ENCODE data around the gene TEX264. TPM values are rescaled to one million over a fixed set of nuclear protein-coding genes. Genes with fewer than 3 reads are reported as not detected.

TEX264 gene
- total RNA-seq, 4 donors from 2014 or later, result 35.5 to 72.1 (median 62.8) TPM

- TF ChIP-seq CTCF (IDR thresholded peaks at IDR 0.05; ENCODE audit: low read depth), result no peak
These were observed 20.0 kb downstream of the TEX264 start for GRCh38 chr3:51691021-51691420.

GRCh38 chr3:51691949-51692348 is 20.9 kb downstream of the TEX264 start:
- TF ChIP-seq CTCF (IDR thresholded peaks at IDR 0.05; ENCODE audit: low read depth), result no peak

GRCh38 chr3:51692980-51693395 is 21.9 kb downstream of the TEX264 start:
- TF ChIP-seq CTCF (IDR thresholded peaks at IDR 0.05; ENCODE audit: low read depth), result no peak

GRCh38 chr3:51696954-51697353 is 25.9 kb downstream of the TEX264 start:
- TF ChIP-seq CTCF (IDR thresholded peaks at IDR 0.05; ENCODE audit: low read depth), result no peak

GRCh38 chr3:51698209-51698608 is 27.2 kb downstream of the TEX264 start:
- no peak for TF ChIP-seq CTCF (IDR thresholded peaks at IDR 0.05; ENCODE audit: low read depth)

DNA sequence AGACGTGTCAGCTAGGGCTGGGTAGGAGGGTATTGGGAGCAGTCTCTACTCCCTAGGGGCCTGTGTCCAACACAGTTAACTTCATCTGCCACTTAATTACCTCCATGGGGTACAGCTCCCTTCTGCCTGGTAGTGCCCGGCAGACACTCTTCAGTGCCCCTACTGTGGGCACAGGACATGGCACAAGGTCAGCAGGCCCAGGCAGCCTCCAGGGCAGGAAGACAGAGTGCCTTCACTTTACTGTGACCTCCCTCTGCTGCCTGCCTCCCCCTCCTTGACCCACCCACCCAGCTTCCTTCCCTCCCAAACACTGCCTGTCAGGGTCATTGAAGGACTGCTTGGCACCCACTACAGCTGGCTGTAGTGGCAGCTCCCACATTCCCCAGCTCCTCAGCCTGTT is 29.4 kb downstream of the TEX264 start:
- TF ChIP-seq CTCF (IDR thresholded peaks at IDR 0.05; ENCODE audit: low read depth), result no peak

DNA sequence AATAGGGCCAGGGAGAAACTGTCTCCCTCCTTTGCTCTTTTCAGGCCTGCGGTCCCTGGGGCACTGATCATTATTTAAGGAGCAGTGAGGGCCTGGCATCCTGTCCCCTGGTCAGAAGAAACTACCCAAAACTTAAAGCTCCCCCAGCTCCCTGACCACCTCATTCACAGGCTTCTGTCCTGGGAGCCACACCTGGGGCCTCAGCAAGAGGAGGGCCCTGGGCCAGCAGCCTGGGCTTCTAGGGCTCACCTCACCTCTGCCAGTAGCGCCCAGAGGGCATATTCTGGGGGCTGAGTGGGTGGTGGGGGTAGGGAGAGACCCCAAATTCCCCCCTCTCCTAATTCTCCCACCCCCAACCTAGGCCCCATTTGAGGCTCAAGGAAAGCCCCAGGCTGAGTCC is 31.1 kb downstream of the TEX264 start:
- TF ChIP-seq CTCF (IDR thresholded peaks at IDR 0.05; ENCODE audit: low read depth), result no peak
